CD14-positive monocyte (primary cell): ENCODE data around the gene PPEF1. TPM values are rescaled to one million over a fixed set of nuclear protein-coding genes. Genes with fewer than 3 reads are reported as not detected.
A peak's percentile ranks its signal among the peaks of the same experiment; 100 is the strongest.

Experiments used
- DNase-seq, 3 donors: peaks; one replicate each; pipeline ENCODE4 v3.0.0-alpha.2; 2011 to 2022
- H2AFZ ChIP-seq: 2 replicates; pipeline ENCODE4 v1.6.0; 2012; ENCODE audit warnings: mild to moderate bottlenecking, low read depth, low read length, inconsistent platforms; ENCODE audit not compliant: insufficient read depth, poor library complexity, severe bottlenecking
- H3K27ac ChIP-seq, 2 donors: 1 replicate in 1 of 2; 2 replicates in 1 of 2; pipeline ENCODE4 v1.5.1; 2012 to 2013; ENCODE audit warnings: low read length in 2 of 2, control low read depth in 1 of 2, inconsistent platforms in 1 of 2, low read depth in 1 of 2, mild to moderate bottlenecking in 1 of 2
- H3K27me3 ChIP-seq, 2 donors: one replicate each; pipeline versions ENCODE4 v1.6.0 to v1.6.1; 2011 to 2013; ENCODE audit warnings: low read length in 2 of 2; ENCODE audit not compliant: control insufficient read depth in 2 of 2, insufficient read depth in 2 of 2
- H3K36me3 ChIP-seq, 2 donors: replicated peaks in 1 of 2; 1 replicate in 1 of 2; 2 replicates in 1 of 2; pipeline versions ENCODE4 v1.5.1 to v1.6.1; 2012 to 2013; ENCODE audit warnings: low read length in 2 of 2, control low read depth in 1 of 2, inconsistent platforms in 1 of 2, mild to moderate bottlenecking in 1 of 2; ENCODE audit not compliant: insufficient read depth in 2 of 2, control insufficient read depth in 1 of 2
- H3K4me1 ChIP-seq, 2 donors: 1 replicate in 1 of 2; 2 replicates in 1 of 2; pipeline versions ENCODE4 v1.5.1 to v1.6.1; 2012 to 2013; ENCODE audit warnings: low read length in 2 of 2, control low read depth in 1 of 2, inconsistent platforms in 1 of 2, mild to moderate bottlenecking in 1 of 2, moderate library complexity in 1 of 2; ENCODE audit not compliant: insufficient read depth in 2 of 2, control insufficient read depth in 1 of 2
- H3K4me2 ChIP-seq: replicated peaks from 2 replicates; pipeline ENCODE3; 2012; ENCODE audit warnings: low read length, moderate library complexity, mild to moderate bottlenecking; ENCODE audit not compliant: poor library complexity, severe bottlenecking; ENCODE audit errors: extremely low read depth
- H3K4me3 ChIP-seq, 3 experiments: fragments of 200-600 bp in 1 of 3; sonication (generic) in 1 of 3; replicated peaks in 1 of 3; 1 replicate in 2 of 3; 2 replicates in 1 of 3; pipeline ENCODE4 v1.5.1; 2011 to 2013; ENCODE audit warnings: low read length in 3 of 3, mild to moderate bottlenecking in 3 of 3, control low read depth in 2 of 3, low read depth in 2 of 3, inconsistent platforms in 1 of 3, moderate library complexity in 1 of 3
- H3K79me2 ChIP-seq: 2 replicates; pipeline ENCODE4 v1.6.0; 2012; ENCODE audit warnings: mild to moderate bottlenecking, control low read depth, inconsistent platforms, low read length, moderate library complexity; ENCODE audit not compliant: insufficient read depth
- H3K9ac ChIP-seq: 2 replicates; pipeline ENCODE4 v1.6.0; 2017; ENCODE audit warnings: low read length, mild to moderate bottlenecking; ENCODE audit not compliant: insufficient read depth, poor library complexity, severe bottlenecking
- H3K9me3 ChIP-seq, 2 donors: replicated peaks in 1 of 2; 1 replicate in 1 of 2; 2 replicates in 1 of 2; pipeline versions ENCODE4 v1.5.1 to v1.6.1; 2012 to 2013; ENCODE audit warnings: low read length in 2 of 2, control low read depth in 1 of 2; ENCODE audit not compliant: control insufficient read depth in 1 of 2, insufficient read depth in 1 of 2
- H4K20me1 ChIP-seq: 2 replicates; pipeline ENCODE4 v1.6.0; 2012; ENCODE audit warnings: mild to moderate bottlenecking, low read length, control low read depth, moderate library complexity; ENCODE audit not compliant: insufficient read depth
- H3K27ac Mint-ChIP-seq, 7 donors: one replicate each; pipeline ENCODE4 v1.8.0; 2020; ENCODE audit warnings: mild to moderate bottlenecking in 7 of 7, mixed read lengths in 7 of 7, moderate library complexity in 6 of 7, inconsistent platforms in 2 of 7
- H3K27me3 Mint-ChIP-seq, 3 donors: one replicate each; pipeline ENCODE4 v1.8.0; 2021 to 2022; ENCODE audit warnings: low read depth in 3 of 3, mild to moderate bottlenecking in 3 of 3, mixed read lengths in 3 of 3, moderate library complexity in 3 of 3, inconsistent platforms in 1 of 3
- H3K36me3 Mint-ChIP-seq, 2 donors: one replicate each; pipeline ENCODE4 v1.8.0; 2020; ENCODE audit warnings: mixed read lengths in 2 of 2, inconsistent platforms in 1 of 2, mild to moderate bottlenecking in 1 of 2
- H3K4me1 Mint-ChIP-seq: one replicate; pipeline ENCODE4 v1.8.0; 2020; ENCODE audit warnings: mild to moderate bottlenecking, mixed read lengths
- H3K4me3 Mint-ChIP-seq, 2 donors: one replicate each; pipeline ENCODE4 v1.8.0; 2020; ENCODE audit warnings: mild to moderate bottlenecking in 2 of 2, mixed read lengths in 2 of 2, moderate library complexity in 1 of 2
- H3K9me3 Mint-ChIP-seq, 7 donors: one replicate each; pipeline ENCODE4 v1.8.0; 2020 to 2022; ENCODE audit warnings: mixed read lengths in 7 of 7, mild to moderate bottlenecking in 6 of 7, moderate library complexity in 6 of 7, inconsistent platforms in 2 of 7
- CTCF ChIP-seq: fragments of 200-600 bp; IDR thresholded peaks from one replicate; pipeline ENCODE4 v1.8.0; 2022; ENCODE audit warnings: antibody characterized with exemption, mild to moderate bottlenecking
- WGBS: methylation state at CpG from one replicate; pipeline ENCODE4 v1.1.5; 2013; ENCODE audit warnings: missing lambda C conversion rate; ENCODE audit not compliant: insufficient coverage; 5-methylcytosine and 5-hydroxymethylcytosine counted together
- intact Hi-C, 2 donors: fragments of 100-400 bp; cut with micrococcal nuclease; formaldehyde crosslinking; loops; one replicate each; pipeline versions ENCODE4 v1.15.0 to v1.15.1; 2023
- polyA plus RNA-seq, 3 donors: library from polyadenylated mRNA; depleted of rRNA in 1 of 3; unstranded in 2 of 3; stranded (reverse) in 1 of 3; fragments of 300-500 nt in 2 of 3; fragments of >200 nt in 1 of 3; fragmentation: Illumina TruSeq in 2 of 3; gene quantifications; 1 replicate in 2 of 3; 2 replicates in 1 of 3; pipeline ENCODE4 v1.2.3, GENCODE V29; 2012 to 2021

Gene PPEF1
- polyA plus RNA-seq, 3 donors, result 0.26 to 0.32 TPM; not detected in 1

- no peak for DNase-seq
Observed at GRCh38 chrX:18691431-18691830, 16.0 kb upstream of the PPEF1 start.

GRCh38 chrX:18692541-18692940 is 14.9 kb upstream of the PPEF1 start:
- Mint-ChIP-seq H3K9me3 (peaks cover 0 to 12% (median 7%) of the 10 kb centered on the region in 7 donors), H3K36me3 (no peaks in the 10 kb centered on the region), H3K4me1 (peaks cover 38% of the 10 kb centered on the region), H3K4me3 (no peak overlapping the region), H3K27me3 (peaks cover 0 to 5% (median 1%) of the 10 kb centered on the region in 3 donors), H3K27ac (no peak overlapping the region)
- Histone ChIP-seq H4K20me1 (no peaks in the 10 kb centered on the region), H3K27me3 (no peaks in the 10 kb centered on the region), H3K4me1 (peaks cover 25 to 33% of the 10 kb centered on the region in 2 donors), H3K27ac (no peak overlapping the region), H3K4me2 (no peak overlapping the region), H3K36me3 (no peaks in the 10 kb centered on the region), H3K9me3 (peaks cover 4 to 5% of the 10 kb centered on the region in 2 donors), H3K79me2 (no peaks in the 10 kb centered on the region), H2AFZ (no peak overlapping the region), H3K9ac (no peak overlapping the region), H3K4me3 (no peak overlapping the region)
- no peak for TF ChIP-seq CTCF
- DNase-seq, result no peak
- intact Hi-C loops, result no loop called here
- 100% methylated on average over 3 of the region's 4 CpGs for WGBS

More at GRCh38 chrX:18691431-18691830, 16.0 kb upstream of the PPEF1 start:
- Histone ChIP-seq H4K20me1 (no peaks in the 10 kb centered on the region), H3K79me2 (no peaks in the 10 kb centered on the region), H3K27me3 (no peaks in the 10 kb centered on the region), H3K4me2 (no peak overlapping the region), H3K4me1 (peaks cover 36 to 44% of the 10 kb centered on the region in 2 donors), H3K4me3 (no peak overlapping the region), H3K27ac (no peak overlapping the region), H3K9ac (no peak overlapping the region), H2AFZ (no peak overlapping the region), H3K9me3 (peaks cover 4 to 5% of the 10 kb centered on the region in 2 donors), H3K36me3 (no peaks in the 10 kb centered on the region)
- peaks cover 44% of the 10 kb centered on the region for H3K4me1 Mint-ChIP-seq
- peak overlapping the region in 1 of 7 donors; percentile 2 for H3K27ac Mint-ChIP-seq
- peaks cover 0 to 12% (median 7%) of the 10 kb centered on the region in 7 donors for H3K9me3 Mint-ChIP-seq
- no CpG with 5 or more reads among the region's 1 CpG for WGBS
- peaks cover 0 to 6% (median 1%) of the 10 kb centered on the region in 3 donors for H3K27me3 Mint-ChIP-seq
- no peak for TF ChIP-seq CTCF
- H3K36me3 Mint-ChIP-seq, result no peaks in the 10 kb centered on the region
- intact Hi-C loops, result no loop called here
- no peak overlapping the region for H3K4me3 Mint-ChIP-seq
